ENCODE data around the gene CPLANE1. TPM values are rescaled to one million over a fixed set of nuclear protein-coding genes. Genes with fewer than 3 reads are reported as not detected.

CPLANE1 gene
- 9.6 and 10.2 TPM in 2 replicates for total RNA-seq

DNA sequence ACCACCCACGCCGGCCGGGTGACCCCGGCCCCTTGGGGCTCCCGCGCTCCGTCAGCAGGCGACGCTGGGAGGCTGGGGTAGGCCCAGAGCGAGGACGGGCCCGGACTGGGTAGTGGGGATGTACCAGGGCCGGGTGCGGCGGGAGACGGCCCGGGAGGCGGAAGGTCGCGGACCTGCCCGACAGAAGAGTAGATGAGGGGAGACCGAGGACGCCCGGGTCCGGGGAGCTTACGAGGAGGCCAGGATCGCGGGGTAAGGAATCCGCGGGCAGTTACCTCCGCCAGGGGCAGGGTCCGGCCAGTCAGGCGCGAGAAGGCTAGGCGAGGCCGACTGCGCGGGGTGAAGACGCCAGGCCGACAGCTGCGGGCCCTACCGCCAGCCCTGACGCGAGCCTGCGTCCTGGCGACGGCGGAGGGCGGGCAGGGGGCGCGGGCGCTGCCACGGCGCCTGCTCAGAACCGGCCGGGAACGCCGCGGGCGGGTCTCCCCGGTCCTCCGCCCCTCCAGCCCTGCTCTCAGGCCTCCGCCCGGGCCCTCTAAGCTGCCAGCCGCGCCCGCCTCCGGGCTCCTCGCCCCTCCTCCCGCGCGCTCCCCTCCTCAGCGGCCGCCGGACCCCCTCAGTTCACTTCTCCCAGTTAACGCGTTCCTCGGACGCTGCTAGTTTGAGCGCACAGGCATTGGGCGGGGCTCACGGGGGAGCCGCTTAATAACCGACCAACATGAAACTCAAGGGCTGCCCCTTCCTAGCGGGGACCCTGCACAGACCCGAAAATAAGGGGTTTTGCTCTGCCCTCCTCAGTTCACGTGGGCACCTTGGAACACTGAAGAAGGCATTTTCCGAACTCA is at the start of gene CPLANE1:
Gene CPLANE1, minus strand, starts transcription at position 407 of the 845 bp plus-strand sequence. CDS start 1,678 bp downstream, outside the sequence.

Other genes starting within 250 kb of the CPLANE1 start
- gene NUP155, start 121.7 kb upstream of the CPLANE1 start, total RNA-seq = 10.0 and 12.1 TPM in 2 replicates
- gene WDR70, start 129.9 kb upstream of the CPLANE1 start, total RNA-seq = 10.4 and 16.6 TPM in 2 replicates